Esophagus muscularis mucosa (tissue), 4 donors: Measurements from ENCODE around the gene MAGIX. TPM values are rescaled to one million over a fixed set of nuclear protein-coding genes. Genes with fewer than 3 reads are reported as not detected.
"Not testable (repeated sequence)": the region's sequence is repeated elsewhere in the genome, so short reads cannot be mapped to it uniquely, and the experiment has no call there.

ENCODE experiments used
- DNase-seq: peaks from one replicate; pipeline ENCODE4 v3.0.0-alpha.2; 2017; ENCODE audit errors: extremely low spot score
- H3K27ac ChIP-seq, 4 donors: fragments of 200-600 bp; sonication (generic); replicated peaks in 1 of 4; 1 replicate in 3 of 4; 2 replicates in 1 of 4; pipeline ENCODE4 v1.5.1; 2016 to 2019; ENCODE audit warnings: mild to moderate bottlenecking in 1 of 4
- H3K27me3 ChIP-seq, 4 donors: fragments of 200-600 bp; sonication (generic); one replicate each; pipeline versions ENCODE4 v1.5.1 to v1.6.0; 2016 to 2019
- H3K36me3 ChIP-seq, 4 donors: fragments of 200-600 bp; sonication (generic); one replicate each; pipeline ENCODE4 v1.5.1; 2016 to 2019
- H3K4me1 ChIP-seq, 4 donors: fragments of 200-600 bp; sonication (generic); one replicate each; pipeline ENCODE4 v1.5.1; 2016 to 2019
- H3K4me3 ChIP-seq, 4 donors: fragments of 200-600 bp; sonication (generic); 1 replicate in 2 of 4; 2 replicates in 2 of 4; pipeline ENCODE4 v1.5.1; 2016 to 2019; ENCODE audit warnings: mild to moderate bottlenecking in 4 of 4, moderate library complexity in 1 of 4
- H3K9me3 ChIP-seq, 4 donors: fragments of 200-600 bp; sonication (generic); 1 replicate in 3 of 4; 2 replicates in 1 of 4; pipeline ENCODE4 v1.5.1; 2016 to 2019
- EP300 ChIP-seq: sonication (generic); formaldehyde crosslinking; IDR thresholded peaks from one replicate; pipeline ENCODE4 v1.6.1; 2017; ENCODE audit warnings: antibody characterized with exemption
- POLR2A ChIP-seq: fragments of 450-650 bp; IDR thresholded peaks from one replicate; pipeline ENCODE4 v1.6.1; 2017; ENCODE audit warnings: antibody characterized with exemption, moderate library complexity, mild to moderate bottlenecking, low read depth
- POLR2AphosphoS5 ChIP-seq, 2 donors: sonication (generic); formaldehyde crosslinking; IDR thresholded peaks; one replicate each; pipeline ENCODE4 v1.6.1; 2017; ENCODE audit warnings: antibody characterized with exemption in 2 of 2
- WGBS: methylation state at CpG from one replicate; pipeline ENCODE4 v1.1.5; 2018; 5-methylcytosine and 5-hydroxymethylcytosine counted together
- intact Hi-C: fragments of 100-400 bp; cut with DNase I; formaldehyde crosslinking; loops from one replicate; pipeline ENCODE4 v1.15.1; 2023
- total RNA-seq, 4 donors: library from RNA; depleted of rRNA; stranded (reverse); fragments of >200 nt; gene quantifications; one replicate each; pipeline versions ENCODE4 v1.1.0 to v1.2.1, GENCODE V29; 2016
- TF ChIP-seq, protein P1 (sequence below), 3 experiments: fragments of 200-600 bp in 2 of 3; fragments of 450-650 bp in 1 of 3; sonication (generic) in 2 of 3; IDR thresholded peaks; one replicate each; pipeline ENCODE4 v1.5.1; 2017 to 2019; ENCODE audit warnings: antibody characterized with exemption in 3 of 3, mild to moderate bottlenecking in 2 of 3, moderate library complexity in 1 of 3

MAGIX gene
- total RNA-seq, 4 donors from 2014 or later = 1.5 to 4.2 (median 3.6) TPM

- peaks cover 9 to 34% (median 24%) of the 10 kb centered on the region in 4 donors for H3K36me3 ChIP-seq
- intact Hi-C loops = no loop called here
- H3K27me3 ChIP-seq = no peaks in the 10 kb centered on the region
- no peak overlapping the region for H3K27ac ChIP-seq
- no peak for DNase-seq
- no peaks in the 10 kb centered on the region for H3K9me3 ChIP-seq
- 76% methylated on average over 5 of the region's 5 CpGs for WGBS
- TF ChIP-seq POLR2A = no peak
- TF ChIP-seq EP300 = no peak
- no peak for TF ChIP-seq POLR2AphosphoS5 (IDR thresholded peaks at IDR 0.05)
- TF ChIP-seq, protein P1, sequence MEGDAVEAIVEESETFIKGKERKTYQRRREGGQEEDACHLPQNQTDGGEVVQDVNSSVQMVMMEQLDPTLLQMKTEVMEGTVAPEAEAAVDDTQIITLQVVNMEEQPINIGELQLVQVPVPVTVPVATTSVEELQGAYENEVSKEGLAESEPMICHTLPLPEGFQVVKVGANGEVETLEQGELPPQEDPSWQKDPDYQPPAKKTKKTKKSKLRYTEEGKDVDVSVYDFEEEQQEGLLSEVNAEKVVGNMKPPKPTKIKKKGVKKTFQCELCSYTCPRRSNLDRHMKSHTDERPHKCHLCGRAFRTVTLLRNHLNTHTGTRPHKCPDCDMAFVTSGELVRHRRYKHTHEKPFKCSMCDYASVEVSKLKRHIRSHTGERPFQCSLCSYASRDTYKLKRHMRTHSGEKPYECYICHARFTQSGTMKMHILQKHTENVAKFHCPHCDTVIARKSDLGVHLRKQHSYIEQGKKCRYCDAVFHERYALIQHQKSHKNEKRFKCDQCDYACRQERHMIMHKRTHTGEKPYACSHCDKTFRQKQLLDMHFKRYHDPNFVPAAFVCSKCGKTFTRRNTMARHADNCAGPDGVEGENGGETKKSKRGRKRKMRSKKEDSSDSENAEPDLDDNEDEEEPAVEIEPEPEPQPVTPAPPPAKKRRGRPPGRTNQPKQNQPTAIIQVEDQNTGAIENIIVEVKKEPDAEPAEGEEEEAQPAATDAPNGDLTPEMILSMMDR (IDR thresholded peaks at IDR 0.05) = no peak
- H3K4me3 ChIP-seq = peak overlapping the region; percentile 67 to 75 (median 71)
- H3K4me1 ChIP-seq = peaks cover 6 to 15% (median 11%) of the 10 kb centered on the region in 4 donors
Measured at GRCh38 chrX:49122499-49122898, 40.1 kb upstream of the MAGIX start.

GRCh38 chrX:49127742-49128258 is 34.8 kb upstream of the MAGIX start:
- 81% methylated on average over 13 of the region's 13 CpGs for WGBS
- H3K36me3 ChIP-seq, H3K9me3 ChIP-seq, DNase-seq, H3K4me3 ChIP-seq, intact Hi-C loops, H3K27ac ChIP-seq, H3K4me1 ChIP-seq, H3K27me3 ChIP-seq: not testable (repeated sequence)

DNA sequence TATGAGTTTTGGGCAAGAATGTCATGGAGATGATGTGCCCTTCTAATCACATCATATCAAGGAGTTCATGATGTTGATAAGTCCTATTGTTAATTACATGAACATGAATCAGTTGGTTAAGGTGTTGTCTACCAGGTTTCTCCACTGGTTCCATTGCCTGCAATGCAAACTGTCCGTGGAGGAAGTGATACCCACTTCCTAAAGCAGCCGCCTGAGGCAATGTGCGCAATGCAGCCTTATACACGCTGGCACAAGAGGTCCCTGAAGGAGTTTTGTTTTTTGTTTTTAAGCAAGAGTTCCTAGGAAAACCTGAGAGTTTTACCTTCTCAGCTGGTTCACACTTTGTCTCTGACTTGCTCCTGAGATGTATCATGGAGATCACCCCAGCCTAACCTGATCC is 33.1 kb upstream of the MAGIX start:
- intact Hi-C loops = no loop called here
- TF ChIP-seq POLR2AphosphoS5 (IDR thresholded peaks at IDR 0.05) (no peak), POLR2A (no peak)
- H3K27me3 ChIP-seq = no peaks in the 10 kb centered on the region
- H3K4me3 ChIP-seq = no peak overlapping the region
- H3K27ac ChIP-seq = no peak overlapping the region
- H3K9me3 ChIP-seq = no peaks in the 10 kb centered on the region
- no peak for DNase-seq
- no peaks in the 10 kb centered on the region for H3K4me1 ChIP-seq
- 69% methylated on average over 4 of the region's 4 CpGs for WGBS
- H3K36me3 ChIP-seq = no peaks in the 10 kb centered on the region

GRCh38 chrX:49132275-49132674 is 30.3 kb upstream of the MAGIX start:
- H3K36me3 ChIP-seq, DNase-seq, intact Hi-C loops, H3K27me3 ChIP-seq, H3K27ac ChIP-seq, H3K4me1 ChIP-seq, H3K4me3 ChIP-seq, H3K9me3 ChIP-seq: not testable (repeated sequence)
- 91% methylated on average over 7 of the region's 7 CpGs for WGBS

GRCh38 chrX:49133759-49134158 is 28.8 kb upstream of the MAGIX start:
- Histone ChIP-seq H3K9me3 (no peaks in the 10 kb centered on the region), H3K27ac (no peak overlapping the region), H3K27me3 (no peaks in the 10 kb centered on the region), H3K4me3 (no peak overlapping the region), H3K4me1 (no peaks in the 10 kb centered on the region), H3K36me3 (no peaks in the 10 kb centered on the region)
- TF ChIP-seq, protein P1 (IDR thresholded peaks at IDR 0.05) = no peak
- no peak for TF ChIP-seq POLR2A
- TF ChIP-seq POLR2AphosphoS5 (IDR thresholded peaks at IDR 0.05) = no peak
- no peak for TF ChIP-seq EP300
- intact Hi-C loops = no loop called here
- no peak for DNase-seq
- WGBS = 100% methylated on average over 1 of the region's 1 CpG

GRCh38 chrX:49137492-49137891 is 25.1 kb upstream of the MAGIX start:
- no peak for DNase-seq
- intact Hi-C loops = no loop called here
- Histone ChIP-seq H3K9me3 (peaks cover 0 to 19% (median 0%) of the 10 kb centered on the region in 4 donors), H3K27ac (no peak overlapping the region), H3K4me1 (peaks cover 0 to 3% (median 0%) of the 10 kb centered on the region in 4 donors), H3K4me3 (no peak overlapping the region), H3K36me3 (no peaks in the 10 kb centered on the region), H3K27me3 (no peaks in the 10 kb centered on the region)
- TF ChIP-seq EP300 = no peak
- TF ChIP-seq, protein P1 (IDR thresholded peaks at IDR 0.05) = no peak
- TF ChIP-seq POLR2A = no peak
- TF ChIP-seq POLR2AphosphoS5 (IDR thresholded peaks at IDR 0.05) = no peak
- WGBS = 90% methylated on average over 1 of the region's 1 CpG
